K562 treated with DMSO at 1 percent for 24 hours (cell line): ENCODE results near the gene PDLIM3. TPM values are rescaled to one million over a fixed set of nuclear protein-coding genes. Genes with fewer than 3 reads are reported as not detected.

Experiments used
- total RNA-seq: library from RNA; unstranded; fragments of 300-600 nt; gene quantifications from 2 replicates; pipeline ENCODE4 v1.2.3, GENCODE V29; 2022; ENCODE audit warnings: low read depth; ENCODE audit not compliant: insufficient read depth

The PDLIM3 gene, protein sequence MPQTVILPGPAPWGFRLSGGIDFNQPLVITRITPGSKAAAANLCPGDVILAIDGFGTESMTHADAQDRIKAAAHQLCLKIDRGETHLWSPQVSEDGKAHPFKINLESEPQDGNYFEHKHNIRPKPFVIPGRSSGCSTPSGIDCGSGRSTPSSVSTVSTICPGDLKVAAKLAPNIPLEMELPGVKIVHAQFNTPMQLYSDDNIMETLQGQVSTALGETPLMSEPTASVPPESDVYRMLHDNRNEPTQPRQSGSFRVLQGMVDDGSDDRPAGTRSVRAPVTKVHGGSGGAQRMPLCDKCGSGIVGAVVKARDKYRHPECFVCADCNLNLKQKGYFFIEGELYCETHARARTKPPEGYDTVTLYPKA
- total RNA-seq: not detected in 2 replicates

GRCh38 chr4:185534866-185535611 is at the start of gene PDLIM3:
Gene PDLIM3, minus strand, starts transcription at chr4:185535507. Its CDS starts 73 bp downstream, at chr4:185535434.

GRCh38 chr4:185471235-185472102 is 63.8 kb downstream of the PDLIM3 start, which contains the start of gene CCDC110:
Gene CCDC110, minus strand, starts transcription at chr4:185471733. Its CDS starts 50 bp downstream, at chr4:185471683.

Other genes with a start within 250 kb of the PDLIM3 start
- 0.23 TPM in 1 of 2 replicates, not detected in the other for gene LRP2BP, start 139.6 kb downstream of the PDLIM3 start, total RNA-seq
- 10.5 TPM in 2 replicates for gene ANKRD37, start 138.7 kb downstream of the PDLIM3 start, total RNA-seq
- 6.9 and 10.2 TPM in 2 replicates for gene UFSP2, start 109.5 kb downstream of the PDLIM3 start, total RNA-seq
- gene CCDC110, start 63.8 kb downstream of the PDLIM3 start, total RNA-seq: not detected in 2 replicates